HS-27A (cell line): ENCODE results near the gene SCN1B.
A peak's percentile ranks its signal among the peaks of the same experiment; 100 is the strongest.
"Not testable (repeated sequence)": the region's sequence is repeated elsewhere in the genome, so short reads cannot be mapped to it uniquely, and the experiment has no call there.

Source experiments
- DNase-seq: peaks from one replicate; pipeline ENCODE4 v3.0.0-alpha.2; 2012; ENCODE audit warnings: low read depth, missing footprints

SCN1B gene

DNA sequence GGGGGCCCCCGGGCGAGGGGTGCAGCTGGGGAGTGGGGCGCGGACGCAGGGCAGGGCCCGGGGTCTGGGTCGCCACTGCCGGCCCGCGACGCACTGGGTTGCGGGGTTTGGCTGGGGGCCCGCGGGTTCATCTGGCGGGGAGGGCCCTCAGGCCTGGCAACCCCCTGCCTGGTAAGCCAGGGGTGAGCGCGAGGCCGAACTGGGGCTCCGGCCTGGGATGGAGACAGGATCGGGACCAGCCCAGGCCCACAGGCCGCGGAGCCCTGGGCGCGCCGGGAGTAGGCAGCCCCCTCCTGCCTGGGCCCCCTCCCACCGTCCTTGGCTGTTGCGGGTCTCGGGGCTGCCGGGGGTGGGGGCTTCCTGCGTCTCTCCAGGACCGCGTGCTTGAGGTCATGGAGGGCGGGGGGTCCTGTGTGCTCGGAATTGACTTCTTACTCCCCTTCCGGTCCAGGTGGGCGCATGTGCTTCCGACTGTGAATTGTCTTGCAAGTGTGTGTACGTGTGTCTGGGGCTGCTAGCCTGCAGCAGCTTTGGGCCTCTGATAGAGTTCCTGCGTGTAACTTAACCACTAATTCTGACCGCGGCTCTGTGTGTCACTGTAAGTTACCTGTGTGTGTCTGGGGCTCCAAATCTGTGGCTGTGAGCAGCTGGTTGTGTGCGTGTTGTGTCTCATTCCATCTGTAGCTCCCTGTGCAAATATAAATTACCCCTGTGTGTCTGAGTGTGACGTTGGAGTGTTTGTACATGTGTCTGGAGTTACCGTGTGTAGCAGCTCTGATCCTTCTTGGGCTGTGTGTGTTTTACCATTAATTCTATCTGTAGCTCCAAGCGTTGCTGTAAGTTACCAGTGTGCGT is 29.4 kb upstream of the SCN1B start:
- DNase-seq: no peak

DNA sequence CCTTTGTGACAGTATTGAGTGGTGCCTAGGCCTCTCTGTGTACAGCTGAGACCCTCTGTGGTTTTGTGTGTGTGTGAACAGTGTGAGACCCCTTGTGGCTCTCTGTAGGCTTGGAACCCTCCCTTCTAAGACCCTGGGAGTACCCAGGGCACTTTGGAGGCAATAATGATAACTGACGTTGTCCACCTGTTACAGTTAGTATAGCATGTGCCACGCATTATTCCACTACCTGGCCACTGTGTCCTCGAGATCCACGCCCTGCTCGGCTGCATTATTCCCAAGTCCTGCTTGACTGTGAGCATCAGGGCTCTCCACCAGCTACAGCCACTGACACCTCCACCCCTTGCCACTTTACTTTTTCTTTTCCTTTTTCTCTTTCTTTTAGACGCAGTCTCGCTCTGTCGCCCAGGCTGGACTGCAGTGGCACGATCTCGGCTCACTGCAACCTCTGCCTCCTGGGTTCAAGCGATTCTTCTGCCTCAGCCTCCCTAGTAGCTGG is 28.2 kb upstream of the SCN1B start:
- DNase-seq: no peak

DNA sequence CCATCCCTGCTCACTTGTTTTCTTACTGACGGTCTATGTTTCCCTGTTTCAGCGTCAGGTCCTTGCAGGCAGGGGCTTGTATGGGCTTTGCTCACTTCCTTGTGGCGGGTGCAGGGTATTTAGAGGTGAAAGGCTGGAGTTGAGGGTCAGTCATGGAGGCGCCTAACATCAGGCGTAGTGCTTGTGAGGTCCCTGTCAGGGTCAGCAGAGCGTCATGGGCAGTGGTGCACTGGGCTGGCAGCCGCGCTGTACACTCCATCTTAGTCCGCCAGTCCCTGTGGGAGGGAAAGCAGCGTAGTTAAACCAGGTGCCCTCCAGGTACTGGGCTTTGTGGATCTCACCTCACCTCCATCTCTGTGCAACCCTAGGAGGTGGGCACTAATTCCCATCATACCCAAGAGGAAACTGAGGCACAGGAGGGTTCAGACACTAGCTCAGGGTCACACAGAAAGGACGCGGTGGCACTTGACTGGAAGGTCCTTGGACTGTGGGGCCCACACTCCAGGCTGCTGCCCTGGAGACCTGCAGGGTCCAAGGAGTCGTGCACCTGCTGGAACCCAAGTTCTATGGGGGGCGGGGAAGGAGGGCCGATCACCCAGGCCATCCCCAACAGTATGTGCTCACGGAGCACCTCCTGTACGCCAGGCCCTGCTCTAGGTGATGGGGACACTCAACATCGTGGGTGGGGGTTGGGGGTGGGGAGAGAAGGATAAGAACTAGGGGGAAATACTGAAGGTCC is 25.6 kb upstream of the SCN1B start:
- DNase-seq: no peak

DNA sequence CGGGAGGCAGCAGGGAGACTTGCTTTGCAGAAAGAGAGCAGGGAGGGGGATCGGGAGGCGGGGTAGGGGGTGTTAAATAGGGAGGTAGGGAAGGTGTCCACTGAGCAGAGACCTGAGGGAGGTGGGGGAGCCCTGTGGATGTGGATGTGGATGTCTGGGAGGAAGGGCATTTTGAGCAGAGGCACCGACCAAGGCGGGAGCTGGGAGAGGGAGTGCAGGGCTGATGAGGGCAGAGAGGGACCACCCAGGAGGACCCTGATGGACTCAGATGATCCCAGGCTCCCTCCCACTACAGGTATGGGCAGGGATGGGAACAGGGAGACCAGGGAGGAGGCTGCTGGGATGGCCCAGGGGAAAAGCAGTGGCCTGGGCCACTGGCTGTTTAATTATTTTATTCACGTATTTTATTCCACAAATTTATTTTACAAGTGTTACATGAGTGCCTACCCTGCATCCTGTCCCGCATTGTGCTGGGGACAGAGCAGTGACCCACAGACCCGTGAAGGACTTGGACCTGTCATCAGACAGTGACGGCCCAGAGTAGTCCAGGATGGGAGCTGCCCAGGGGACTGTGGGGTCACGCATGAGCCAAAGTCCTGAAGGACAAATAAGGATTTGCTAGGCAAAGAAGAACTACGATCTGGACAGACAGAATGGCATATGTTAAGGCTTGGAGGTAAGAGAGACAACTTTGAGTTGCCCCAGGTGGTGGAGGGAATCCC is 24.9 kb upstream of the SCN1B start:
- no peak for DNase-seq

- not testable (repeated sequence) for DNase-seq
Measured at GRCh38 chr19:35006007-35006341, 24.3 kb upstream of the SCN1B start.

- DNase-seq: peak; percentile 91
Measured at GRCh38 chr19:35006342-35006998, 23.8 kb upstream of the SCN1B start.

- no peak for DNase-seq
Measured at GRCh38 chr19:35006999-35007365, 23.3 kb upstream of the SCN1B start.

DNA sequence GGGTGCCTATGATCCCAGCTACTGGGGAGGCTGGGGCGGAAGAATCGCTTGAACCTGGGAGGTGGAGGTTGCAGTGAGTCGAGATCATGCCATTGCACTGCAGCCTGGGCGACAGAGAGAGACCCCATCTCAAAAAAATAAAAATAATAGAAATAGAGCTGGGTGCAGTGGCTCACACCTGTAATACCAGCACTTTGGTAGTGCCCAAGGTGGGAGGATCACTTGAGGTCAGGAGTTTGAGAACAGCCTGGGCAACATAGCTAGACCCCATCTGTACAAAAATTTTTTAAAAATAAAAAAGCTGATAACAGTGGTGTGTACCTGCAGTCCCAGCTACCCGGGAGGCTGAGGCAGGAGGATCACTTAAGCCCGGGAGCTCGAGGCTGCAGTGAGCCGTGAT is 22.8 kb upstream of the SCN1B start:
- DNase-seq: not testable (repeated sequence)

DNA sequence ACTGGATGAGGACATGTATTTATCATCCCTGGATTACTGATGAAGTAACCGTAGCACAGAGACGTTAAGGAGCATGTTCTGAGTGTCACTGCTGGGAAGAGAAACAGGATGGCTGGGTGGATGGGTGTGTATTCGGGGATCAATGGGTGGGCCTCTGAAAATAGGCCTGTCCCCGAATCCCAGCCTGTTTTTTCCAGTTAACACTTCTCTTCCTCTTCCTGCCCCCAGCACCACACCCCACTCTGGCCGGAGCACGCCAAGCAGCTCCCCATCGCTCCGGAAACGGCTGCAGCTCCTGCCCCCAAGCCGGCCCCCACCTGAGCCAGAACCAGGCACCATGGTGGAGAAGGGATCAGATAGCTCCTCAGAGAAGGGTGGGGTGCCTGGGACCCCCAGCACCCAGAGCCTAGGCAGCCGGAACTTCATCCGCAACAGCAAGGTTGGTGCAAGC is 21.4 kb upstream of the SCN1B start:
- DNase-seq: no peak

- DNase-seq: no peak
Measured at GRCh38 chr19:35009424-35010415, 20.6 kb upstream of the SCN1B start.

GRCh38 chr19:35011091-35011689 is 19.1 kb upstream of the SCN1B start:
- no peak for DNase-seq

DNA sequence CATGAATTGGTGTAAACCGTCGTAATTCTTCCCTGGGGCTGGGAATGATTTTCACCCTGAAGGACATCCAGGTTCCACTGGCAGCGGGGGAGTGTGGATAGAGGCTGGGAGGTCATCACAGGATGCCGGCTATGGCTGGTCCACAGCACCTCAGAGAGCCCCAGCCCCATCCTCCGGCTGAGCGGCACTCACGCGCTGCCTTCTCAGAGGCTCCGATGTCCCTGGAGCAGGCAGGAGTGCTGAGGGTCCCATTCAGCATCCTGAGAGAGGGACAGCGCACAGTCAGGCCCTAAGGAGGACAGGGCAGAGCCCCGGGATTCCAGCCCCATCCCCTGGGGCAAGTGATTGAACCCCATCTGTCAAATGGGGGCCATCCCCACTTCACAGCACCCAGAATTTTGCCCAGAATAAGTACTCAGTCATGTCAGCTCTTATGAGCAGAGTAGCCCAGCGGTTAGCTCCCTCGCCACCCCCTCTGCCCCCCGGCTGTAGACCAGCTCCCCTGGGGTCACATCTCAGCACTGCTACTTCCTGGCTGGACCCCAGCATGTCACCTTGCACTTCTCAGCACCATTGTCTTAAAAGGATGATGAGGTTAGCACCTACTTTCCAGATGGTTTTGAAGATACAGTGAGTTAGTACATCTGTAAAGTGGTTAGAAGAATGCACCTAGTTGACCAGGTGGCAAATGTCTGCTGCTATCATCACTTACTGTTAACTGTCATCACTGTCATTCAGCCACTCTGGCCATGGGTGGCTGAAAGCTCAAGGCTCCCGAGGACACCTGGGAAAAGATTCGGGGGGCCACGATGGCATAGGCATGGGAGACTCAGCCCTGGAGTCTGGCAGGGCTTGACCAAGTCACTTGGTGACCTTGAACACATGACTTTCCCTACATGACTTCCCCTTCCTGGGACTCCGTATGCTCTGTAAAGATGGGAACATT is 18.3 kb upstream of the SCN1B start:
- DNase-seq: no peak

GRCh38 chr19:35013041-35013819 is 17.0 kb upstream of the SCN1B start:
- DNase-seq: no peak

DNA sequence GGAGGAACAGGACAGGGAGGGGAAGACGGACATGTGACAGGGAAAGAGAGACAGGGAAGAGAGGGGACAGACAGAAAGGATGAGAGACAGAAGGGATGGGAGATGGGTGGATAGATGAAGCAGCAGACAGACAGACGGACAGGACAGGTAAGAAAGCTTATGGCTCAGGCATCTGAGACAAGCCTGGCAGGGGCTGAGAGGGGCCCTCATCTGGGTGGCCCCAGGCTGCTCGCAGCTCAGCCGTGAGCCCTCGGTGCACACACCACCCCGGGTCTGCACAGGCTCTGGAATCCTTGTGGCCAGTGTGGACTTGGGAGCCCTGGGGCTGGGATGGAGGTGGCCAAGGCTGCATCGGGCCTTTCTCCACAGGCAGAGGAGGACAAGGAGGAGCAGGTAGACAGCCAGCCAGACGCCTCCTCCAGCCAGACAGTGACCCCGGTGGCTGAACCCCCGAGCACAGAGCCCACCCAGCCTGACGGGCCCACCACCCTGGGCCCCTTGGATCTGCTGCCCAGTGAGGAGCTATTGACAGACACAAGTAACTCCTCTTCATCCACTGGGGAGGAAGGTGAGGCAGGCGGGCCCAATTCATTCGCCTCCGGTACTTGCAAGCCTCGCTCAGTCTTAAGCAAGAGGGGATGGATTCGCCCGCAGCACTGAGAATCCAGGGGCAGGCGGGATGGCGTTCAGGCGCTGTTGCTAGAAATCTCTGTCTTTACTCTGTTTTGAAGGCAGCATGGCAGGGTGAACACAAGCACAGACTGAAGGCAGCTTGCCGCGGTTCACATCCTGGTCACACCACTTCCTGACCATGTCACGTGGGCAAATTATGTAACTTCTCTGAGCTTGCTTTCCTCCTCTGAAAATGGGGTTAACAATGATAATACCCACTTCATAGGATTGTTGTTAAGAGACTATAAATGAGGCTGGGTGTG is 16.2 kb upstream of the SCN1B start:
- no peak for DNase-seq

GRCh38 chr19:35014774-35015173 is 15.5 kb upstream of the SCN1B start:
- DNase-seq: not testable (repeated sequence)

DNA sequence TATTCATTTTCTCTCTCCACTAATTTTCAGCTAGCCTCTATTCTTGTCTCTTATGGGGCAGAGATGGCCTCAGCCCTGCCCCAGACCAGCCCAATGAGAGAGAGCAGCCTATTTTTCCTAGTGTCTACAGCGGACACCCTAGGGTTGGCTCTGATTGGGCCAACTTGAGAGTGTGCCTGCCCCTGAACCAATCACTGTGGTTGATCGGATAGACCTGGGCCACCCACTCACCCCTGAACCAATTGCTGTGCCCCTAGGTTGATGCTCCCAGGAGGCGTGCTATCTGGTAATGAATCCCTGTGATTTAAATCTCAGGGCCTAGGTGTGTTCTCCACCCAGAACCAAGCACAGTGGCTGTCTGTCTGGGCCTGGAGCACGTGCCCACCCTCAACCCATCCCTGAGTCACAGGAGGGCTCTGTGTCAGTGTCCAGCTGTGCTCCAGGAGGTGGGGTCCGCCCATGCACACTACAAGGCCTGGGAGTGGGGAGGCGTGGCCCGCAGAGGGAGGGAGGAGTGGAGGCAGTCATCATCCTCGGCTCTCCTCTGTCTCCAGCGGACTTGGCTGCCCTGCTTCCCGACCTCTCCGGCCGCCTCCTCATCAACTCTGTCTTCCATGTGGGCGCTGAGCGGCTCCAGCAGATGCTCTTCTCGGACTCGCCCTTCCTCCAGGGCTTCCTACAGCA is 14.9 kb upstream of the SCN1B start:
- DNase-seq: no peak

DNA sequence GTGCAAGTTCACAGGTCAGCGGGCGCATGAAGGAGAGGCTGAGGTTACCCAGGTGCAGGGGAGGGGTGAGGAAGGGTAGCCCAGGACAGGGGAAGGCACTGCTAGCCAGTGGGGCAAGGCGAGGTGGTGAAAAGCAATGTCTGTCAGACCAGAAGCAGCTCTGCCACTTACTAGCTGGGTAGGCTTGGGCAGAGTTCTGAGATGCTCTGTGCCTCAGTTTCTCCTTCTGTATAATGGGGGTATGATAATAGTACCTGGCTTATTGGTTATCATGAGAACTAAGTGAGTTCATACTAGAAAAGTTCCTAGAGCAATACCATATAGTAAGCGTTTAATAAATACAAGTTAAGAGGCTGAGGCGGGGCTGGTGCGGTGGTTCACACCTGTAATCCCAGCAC is 14.3 kb upstream of the SCN1B start:
- no peak for DNase-seq
